Measurements from ENCODE around the gene SF3B2. TPM values are rescaled to one million over a fixed set of nuclear protein-coding genes. Genes with fewer than 3 reads are reported as not detected.

SF3B2 gene
- total and polyA plus RNA-seq, 9 of the 15 experiments (the other 6 are each of a cell fraction or from before 2014, with no cell fraction given) = 58.3 to 248 (median 157) TPM

DNA sequence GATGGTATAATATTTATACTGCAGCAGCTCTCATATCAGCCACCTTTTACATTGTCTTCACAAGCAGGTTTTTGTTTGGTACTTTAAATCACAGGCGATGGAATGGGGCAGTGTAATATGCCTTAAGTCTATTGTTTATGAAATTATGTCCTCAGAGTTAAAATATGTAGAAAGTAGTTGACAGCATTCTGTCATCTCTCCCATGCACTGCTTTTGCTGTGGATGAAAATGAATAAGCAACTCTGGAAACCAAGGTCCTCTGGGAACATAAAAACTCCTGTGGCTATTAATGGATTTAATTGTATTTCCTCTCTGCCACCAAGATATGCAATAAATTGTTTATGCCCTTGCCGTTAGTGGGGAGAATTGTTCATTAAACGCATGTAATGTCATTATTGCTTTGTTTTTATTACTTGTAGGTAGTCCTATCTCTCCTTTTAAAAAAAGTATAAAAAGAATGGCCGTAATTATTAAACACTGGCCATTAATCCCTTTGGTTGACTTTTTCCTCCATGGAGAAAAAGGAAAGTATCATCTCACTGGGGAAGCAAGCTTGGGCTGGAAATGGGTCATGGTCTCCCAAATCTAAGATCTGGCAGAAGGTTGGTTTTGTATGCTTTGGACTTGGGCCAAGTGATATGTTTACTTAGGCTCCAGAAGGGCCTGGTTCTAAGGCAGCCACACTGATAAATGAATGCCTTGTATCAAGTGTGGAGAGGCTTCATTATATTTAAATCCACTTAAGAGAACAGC, 31.0 kb downstream of the SF3B2 start (continued):
- TF ChIP-seq, protein P1, sequence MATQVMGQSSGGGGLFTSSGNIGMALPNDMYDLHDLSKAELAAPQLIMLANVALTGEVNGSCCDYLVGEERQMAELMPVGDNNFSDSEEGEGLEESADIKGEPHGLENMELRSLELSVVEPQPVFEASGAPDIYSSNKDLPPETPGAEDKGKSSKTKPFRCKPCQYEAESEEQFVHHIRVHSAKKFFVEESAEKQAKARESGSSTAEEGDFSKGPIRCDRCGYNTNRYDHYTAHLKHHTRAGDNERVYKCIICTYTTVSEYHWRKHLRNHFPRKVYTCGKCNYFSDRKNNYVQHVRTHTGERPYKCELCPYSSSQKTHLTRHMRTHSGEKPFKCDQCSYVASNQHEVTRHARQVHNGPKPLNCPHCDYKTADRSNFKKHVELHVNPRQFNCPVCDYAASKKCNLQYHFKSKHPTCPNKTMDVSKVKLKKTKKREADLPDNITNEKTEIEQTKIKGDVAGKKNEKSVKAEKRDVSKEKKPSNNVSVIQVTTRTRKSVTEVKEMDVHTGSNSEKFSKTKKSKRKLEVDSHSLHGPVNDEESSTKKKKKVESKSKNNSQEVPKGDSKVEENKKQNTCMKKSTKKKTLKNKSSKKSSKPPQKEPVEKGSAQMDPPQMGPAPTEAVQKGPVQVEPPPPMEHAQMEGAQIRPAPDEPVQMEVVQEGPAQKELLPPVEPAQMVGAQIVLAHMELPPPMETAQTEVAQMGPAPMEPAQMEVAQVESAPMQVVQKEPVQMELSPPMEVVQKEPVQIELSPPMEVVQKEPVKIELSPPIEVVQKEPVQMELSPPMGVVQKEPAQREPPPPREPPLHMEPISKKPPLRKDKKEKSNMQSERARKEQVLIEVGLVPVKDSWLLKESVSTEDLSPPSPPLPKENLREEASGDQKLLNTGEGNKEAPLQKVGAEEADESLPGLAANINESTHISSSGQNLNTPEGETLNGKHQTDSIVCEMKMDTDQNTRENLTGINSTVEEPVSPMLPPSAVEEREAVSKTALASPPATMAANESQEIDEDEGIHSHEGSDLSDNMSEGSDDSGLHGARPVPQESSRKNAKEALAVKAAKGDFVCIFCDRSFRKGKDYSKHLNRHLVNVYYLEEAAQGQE (IDR thresholded peaks at IDR 0.05; ENCODE audit: borderline replicate concordance) = peak; percentile 59; the same call in 1 of the 2 replicates
- TF ChIP-seq, protein P1 (CRISPR knock-in tag; IDR thresholded peaks at IDR 0.05; ENCODE audit: low read depth) = no peak
- TF ChIP-seq SAP30 (IDR thresholded peaks at IDR 0.05; ENCODE audit: borderline replicate concordance, insufficient read depth, low read depth, low read length, poor library complexity, severe bottlenecking) = no peak
- no peak for TF ChIP-seq GTF2F1 (IDR thresholded peaks at IDR 0.05; ENCODE audit: low read depth, low read length)
- no peak for TF ChIP-seq POLR2B (IDR thresholded peaks at IDR 0.05; ENCODE audit: low read depth, partially characterized antibody)
- peak; percentile 17; the same call in 1 of the 2 replicates for TF ChIP-seq MTA1 (IDR thresholded peaks at IDR 0.05; ENCODE audit: borderline replicate concordance)
- peak; percentile 74 for TF ChIP-seq ARID1B (IDR thresholded peaks at IDR 0.05)
- peak; percentile 61 for TF ChIP-seq SMARCA4 (IDR thresholded peaks at IDR 0.05)
- TF ChIP-seq EP300 (IDR thresholded peaks at IDR 0.05; ENCODE audit: low read length) = peak; percentile 48
- TF ChIP-seq ZC3H8 (IDR thresholded peaks at IDR 0.05) = no peak
- TF ChIP-seq FOXA1 (IDR thresholded peaks at IDR 0.05; ENCODE audit: borderline replicate concordance) = peak; percentile 54
- 0 out of 2 replicates have a peak, but pooled peaks have one; percentile 21 for TF ChIP-seq FOXM1 (IDR thresholded peaks at IDR 0.05; ENCODE audit: low read depth)
- TF ChIP-seq FOXM1 (CRISPR knock-in tag; IDR thresholded peaks at IDR 0.05; ENCODE audit: low read depth) = no peak
- peak in 1 of 2 experiments; percentile 79; a peak in 2 of 4 replicates for TF ChIP-seq RCOR1 (IDR thresholded peaks at IDR 0.05; ENCODE audit: borderline replicate concordance in 1 of 2, low read depth in 2 of 2, low read length in 2 of 2)
- TF ChIP-seq, protein P2, sequence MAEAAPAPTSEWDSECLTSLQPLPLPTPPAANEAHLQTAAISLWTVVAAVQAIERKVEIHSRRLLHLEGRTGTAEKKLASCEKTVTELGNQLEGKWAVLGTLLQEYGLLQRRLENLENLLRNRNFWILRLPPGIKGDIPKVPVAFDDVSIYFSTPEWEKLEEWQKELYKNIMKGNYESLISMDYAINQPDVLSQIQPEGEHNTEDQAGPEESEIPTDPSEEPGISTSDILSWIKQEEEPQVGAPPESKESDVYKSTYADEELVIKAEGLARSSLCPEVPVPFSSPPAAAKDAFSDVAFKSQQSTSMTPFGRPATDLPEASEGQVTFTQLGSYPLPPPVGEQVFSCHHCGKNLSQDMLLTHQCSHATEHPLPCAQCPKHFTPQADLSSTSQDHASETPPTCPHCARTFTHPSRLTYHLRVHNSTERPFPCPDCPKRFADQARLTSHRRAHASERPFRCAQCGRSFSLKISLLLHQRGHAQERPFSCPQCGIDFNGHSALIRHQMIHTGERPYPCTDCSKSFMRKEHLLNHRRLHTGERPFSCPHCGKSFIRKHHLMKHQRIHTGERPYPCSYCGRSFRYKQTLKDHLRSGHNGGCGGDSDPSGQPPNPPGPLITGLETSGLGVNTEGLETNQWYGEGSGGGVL (CRISPR knock-in tag; IDR thresholded peaks at IDR 0.05) = no peak
- no peak for TF ChIP-seq ETV1 (tag; conservative IDR thresholded peaks at IDR 0.05; ENCODE audit: low read depth)
- TF ChIP-seq YY1 (IDR thresholded peaks at IDR 0.05; ENCODE audit: borderline replicate concordance in 1 of 3, control insufficient read depth in 1 of 3, extremely low read depth in 1 of 3, insufficient read depth in 3 of 3, insufficient read length in 1 of 3, insufficient replicate concordance in 2 of 3, low read depth in 1 of 3, low read length in 2 of 3) = peak in 1 of 3 experiments; percentile 23

All from K562 (cell line).